AG04449 (cell line): Measurements from ENCODE around the gene ODF2L.
A peak's percentile ranks its signal among the peaks of the same experiment; 100 is the strongest.

Source experiments
- CTCF ChIA-PET: fragments of 350-600 bp; formaldehyde crosslinking; extraction: SDS; loops from one replicate; lab custom pipeline; 2021; ENCODE audit warnings: antibody characterized with exemption; lab: Yijun Ruan, JAX
- POLR2A ChIA-PET: fragments of 400-600, 350-600 bp; formaldehyde crosslinking; extraction: SDS; loops from one replicate; lab custom pipeline; 2020; ENCODE audit warnings: antibody characterized with exemption, inconsistent platforms; lab: Yijun Ruan, JAX
- DNase-seq: peaks from one replicate; pipeline ENCODE4 v3.0.0-alpha.2; 2010; ENCODE audit warnings: low read depth, low spot score
- H3K4me3 ChIP-seq: 2 replicates; pipeline ENCODE4 v1.5.1; 2011; ENCODE audit warnings: low read depth, mild to moderate bottlenecking, control low read depth, low read length
- TF ChIP-seq, protein P1 (sequence below): IDR thresholded peaks from one replicate; pipeline ENCODE4 v1.5.1; 2011; ENCODE audit warnings: mild to moderate bottlenecking, moderate library complexity, low read length, control low read depth, inconsistent platforms; ENCODE audit not compliant: insufficient read depth; ENCODE audit errors: missing control alignments

ODF2L gene

GRCh38 chr1:86395751-86396497 lies at the start of gene ODF2L:
ODF2L (minus strand) TSS chr1:86396323; CDS start chr1:86387027, 9,296 bp downstream.
- peak; percentile 29 for DNase-seq
- peak within 1 kb of the TSS; percentile 94 for H3K4me3 ChIP-seq
- CTCF ChIA-PET, result interaction anchor here (0.7 to 2.9 kb wide), 7 partner anchors 13 to 309 kb away, joined by 3 to 11 read pairs (median 5); partner anchors contain the start of gene SH3GLB1
- TF ChIP-seq, protein P1, sequence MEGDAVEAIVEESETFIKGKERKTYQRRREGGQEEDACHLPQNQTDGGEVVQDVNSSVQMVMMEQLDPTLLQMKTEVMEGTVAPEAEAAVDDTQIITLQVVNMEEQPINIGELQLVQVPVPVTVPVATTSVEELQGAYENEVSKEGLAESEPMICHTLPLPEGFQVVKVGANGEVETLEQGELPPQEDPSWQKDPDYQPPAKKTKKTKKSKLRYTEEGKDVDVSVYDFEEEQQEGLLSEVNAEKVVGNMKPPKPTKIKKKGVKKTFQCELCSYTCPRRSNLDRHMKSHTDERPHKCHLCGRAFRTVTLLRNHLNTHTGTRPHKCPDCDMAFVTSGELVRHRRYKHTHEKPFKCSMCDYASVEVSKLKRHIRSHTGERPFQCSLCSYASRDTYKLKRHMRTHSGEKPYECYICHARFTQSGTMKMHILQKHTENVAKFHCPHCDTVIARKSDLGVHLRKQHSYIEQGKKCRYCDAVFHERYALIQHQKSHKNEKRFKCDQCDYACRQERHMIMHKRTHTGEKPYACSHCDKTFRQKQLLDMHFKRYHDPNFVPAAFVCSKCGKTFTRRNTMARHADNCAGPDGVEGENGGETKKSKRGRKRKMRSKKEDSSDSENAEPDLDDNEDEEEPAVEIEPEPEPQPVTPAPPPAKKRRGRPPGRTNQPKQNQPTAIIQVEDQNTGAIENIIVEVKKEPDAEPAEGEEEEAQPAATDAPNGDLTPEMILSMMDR, result no peak
- POLR2A ChIA-PET, result interaction anchor here (0.6 kb wide), 1 partner anchor 34 kb away, joined by 3 read pairs; no protein-coding TSS in a partner anchor

DNA sequence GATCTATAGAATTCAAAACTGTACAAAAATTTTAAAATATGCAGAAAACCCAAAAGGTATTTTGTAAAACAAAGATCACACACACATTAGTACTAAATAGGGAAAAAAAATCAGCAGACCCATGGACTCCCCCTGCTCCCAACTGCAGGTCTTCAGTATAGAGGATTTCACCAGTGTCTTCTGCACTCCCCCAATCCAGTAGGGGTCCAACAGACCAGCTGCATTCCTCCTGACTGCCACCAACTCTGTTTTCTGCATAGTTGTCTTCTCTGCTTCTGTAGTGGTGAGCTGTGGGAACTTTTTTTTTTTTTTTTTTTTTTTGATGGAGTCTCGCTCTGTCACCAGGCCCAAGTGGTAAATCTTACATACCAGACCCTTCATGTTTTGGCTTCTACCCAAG lies 49.8 kb upstream of the ODF2L start:
- no peak for DNase-seq
- TF ChIP-seq, protein P1, result no peak
- no peak overlapping the region for H3K4me3 ChIP-seq
- POLR2A ChIA-PET, result no interaction called here
- CTCF ChIA-PET, result interaction anchor here (1.1 to 2.5 kb wide), 2 partner anchors 28 to 66 kb away, joined by 4 to 11 read pairs; no protein-coding TSS in a partner anchor

DNA sequence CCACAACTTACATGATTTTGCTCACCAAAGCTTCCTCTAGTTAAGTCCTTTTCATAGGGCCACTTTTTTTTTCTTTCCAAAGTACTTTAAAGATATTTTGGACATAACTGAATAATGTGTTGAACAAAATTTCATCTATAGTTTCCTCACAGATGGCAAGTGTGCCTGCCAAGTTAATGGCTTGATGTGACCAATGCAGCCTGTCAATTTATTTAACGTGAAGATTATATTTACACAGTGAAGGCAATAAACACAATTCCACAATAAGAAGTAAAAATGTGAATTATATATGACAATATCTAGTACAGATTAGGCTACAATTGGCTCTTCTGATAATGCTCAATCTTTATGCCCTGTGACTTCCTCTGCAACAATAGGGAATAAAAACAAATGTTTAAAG lies 45.9 kb upstream of the ODF2L start:
- TF ChIP-seq, protein P1, result no peak
- CTCF ChIA-PET, result interaction anchor here (3.1 kb wide), 1 partner anchor 32 kb away, joined by 14 read pairs; no protein-coding TSS in a partner anchor
- no peak overlapping the region for H3K4me3 ChIP-seq
- no peak for DNase-seq
- POLR2A ChIA-PET, result no interaction called here

- H3K4me3 ChIP-seq, result no peak overlapping the region
- DNase-seq, result no peak
- ChIA-PET CTCF (interaction anchor here (3.1 kb wide), 1 partner anchor 33 kb away, joined by 14 read pairs; no protein-coding TSS in a partner anchor), POLR2A (no interaction called here)
- TF ChIP-seq, protein P1, result no peak
Observed at GRCh38 chr1:86441581-86441980, 45.5 kb upstream of the ODF2L start.

- DNase-seq, result no peak
- ChIA-PET CTCF (interaction anchor here (1.4 to 1.5 kb wide), 2 partner anchors 12 to 66 kb away, joined by 3 to 4 read pairs; partner anchors contain the start of gene CLCA2), POLR2A (no interaction called here)
- TF ChIP-seq, protein P1, result no peak
- H3K4me3 ChIP-seq, result no peak overlapping the region
Observed at GRCh38 chr1:86436041-86436440, 39.9 kb upstream of the ODF2L start.

DNA sequence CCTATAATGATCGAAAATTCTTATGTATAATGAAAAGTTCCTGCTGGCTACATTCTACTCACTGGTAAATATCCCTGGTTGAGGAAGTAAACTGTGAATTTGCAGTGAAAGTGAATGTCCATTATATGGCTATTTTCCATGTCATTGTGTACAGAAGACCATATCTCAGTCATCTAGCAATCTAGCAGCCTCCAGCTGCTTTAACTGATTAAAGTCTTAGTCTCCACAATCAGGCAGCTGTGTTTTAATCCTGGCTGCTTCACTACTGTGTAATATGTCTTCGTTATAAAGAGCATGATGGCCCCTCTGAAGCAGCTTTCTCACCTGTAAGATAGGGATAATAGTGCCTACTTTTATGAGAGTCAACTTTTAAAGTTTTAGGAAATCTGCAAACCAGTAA lies 39.2 kb upstream of the ODF2L start:
- POLR2A ChIA-PET, result no interaction called here
- TF ChIP-seq, protein P1, result no peak
- no peak overlapping the region for H3K4me3 ChIP-seq
- DNase-seq, result no peak
- CTCF ChIA-PET, result interaction anchor here (1.5 kb wide), 1 partner anchor 66 kb away, joined by 4 read pairs; no protein-coding TSS in a partner anchor
